Progenitor cell of endocrine pancreas (in vitro differentiated cells): ENCODE results near the gene SYT8. TPM values are rescaled to one million over a fixed set of nuclear protein-coding genes. Genes with fewer than 3 reads are reported as not detected.
A peak's percentile ranks its signal among the peaks of the same experiment; 100 is the strongest.

Experiments
- DNase-seq: peaks from one replicate; pipeline ENCODE4 v3.0.0; 2021; ENCODE audit warnings: low spot score; ENCODE audit not compliant: unreplicated experiment
- H3K27ac Mint-ChIP-seq: 2 replicates; pipeline ENCODE4 v1.8.0; 2021; ENCODE audit warnings: mild to moderate bottlenecking, moderate library complexity, mixed read lengths
- H3K27me3 Mint-ChIP-seq: 2 replicates; pipeline ENCODE4 v1.8.0; 2021; ENCODE audit warnings: mixed read lengths
- H3K36me3 Mint-ChIP-seq: 2 replicates; pipeline ENCODE4 v1.8.0; 2022; ENCODE audit warnings: mixed read lengths; ENCODE audit not compliant: insufficient read depth
- H3K4me1 Mint-ChIP-seq: 2 replicates; pipeline ENCODE4 v1.8.0; 2021; ENCODE audit warnings: low read depth, mixed read lengths
- H3K4me3 Mint-ChIP-seq: 2 replicates; pipeline ENCODE4 v1.8.0; 2021; ENCODE audit warnings: low read depth, mild to moderate bottlenecking, moderate library complexity, mixed read lengths
- H3K9me3 Mint-ChIP-seq: 2 replicates; pipeline ENCODE4 v1.8.0; 2021; ENCODE audit warnings: low read depth, mixed read lengths
- CTCF ChIP-seq: fragments of 200-600 bp; sonication (generic); IDR thresholded peaks from one replicate; pipeline ENCODE4 v1.5.0; 2021; ENCODE audit warnings: antibody characterized with exemption, mild to moderate bottlenecking; ENCODE audit not compliant: unreplicated experiment
- total RNA-seq: library from RNA; stranded (reverse); gene quantifications from 2 replicates; pipeline ENCODE4 v1.2.1, GENCODE V29; 2021

SYT8 gene
- total RNA-seq, 1 donor from 2014 or later, result 1.5 TPM

DNA sequence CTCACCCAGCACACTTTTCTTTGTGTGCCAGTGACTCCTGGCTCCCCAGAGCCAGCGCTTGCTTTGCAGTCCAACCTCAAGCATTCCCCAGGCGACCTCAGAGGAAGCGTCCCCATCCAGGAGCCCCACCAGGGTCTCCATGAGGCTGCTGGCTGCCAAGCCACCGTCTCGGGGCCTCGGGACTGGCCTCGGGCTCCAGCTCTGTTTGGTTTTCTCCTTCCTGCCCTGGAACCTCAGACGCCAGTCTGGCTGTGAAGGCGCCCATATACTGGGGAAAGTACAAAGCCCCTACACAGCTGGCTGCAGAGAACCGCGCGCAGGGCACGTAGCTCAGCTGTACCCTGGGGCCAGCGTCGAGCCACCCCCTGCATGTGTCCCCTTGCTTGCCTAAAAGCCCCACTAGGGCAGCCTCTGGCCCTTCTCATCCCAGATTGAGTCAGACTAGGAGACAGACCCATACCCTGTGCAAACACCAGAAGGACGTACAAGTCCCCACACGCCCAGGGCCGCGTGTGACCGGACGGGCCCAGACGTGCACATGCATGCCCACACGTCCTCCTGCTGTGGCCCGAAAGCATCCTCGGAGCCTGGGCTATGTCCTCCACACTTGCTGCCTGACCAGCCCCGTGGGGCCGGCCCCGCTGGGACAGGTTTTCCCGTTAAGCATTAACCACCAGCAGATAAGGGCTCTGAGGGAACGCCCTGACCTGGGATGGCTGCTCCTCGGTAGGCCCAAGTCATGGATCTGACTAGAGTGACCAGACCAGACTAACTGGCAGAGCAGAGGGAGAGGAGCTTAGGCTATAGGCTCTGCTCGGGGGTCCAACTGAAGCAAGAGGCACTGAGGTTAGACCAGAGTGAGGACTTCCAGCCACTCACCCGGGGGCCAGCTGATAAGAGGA lies 4.2 kb upstream of the SYT8 start:
- Mint-ChIP-seq H3K4me3 (peak overlapping the region; percentile 50), H3K27me3 (peaks cover 4% of the 10 kb centered on the region), H3K27ac (peak overlapping the region; percentile 92), H3K9me3 (no peaks in the 10 kb centered on the region), H3K36me3 (no peaks in the 10 kb centered on the region), H3K4me1 (peaks cover 23% of the 10 kb centered on the region)
- DNase-seq, result peak; percentile 71
- TF ChIP-seq CTCF, result no peak

DNA sequence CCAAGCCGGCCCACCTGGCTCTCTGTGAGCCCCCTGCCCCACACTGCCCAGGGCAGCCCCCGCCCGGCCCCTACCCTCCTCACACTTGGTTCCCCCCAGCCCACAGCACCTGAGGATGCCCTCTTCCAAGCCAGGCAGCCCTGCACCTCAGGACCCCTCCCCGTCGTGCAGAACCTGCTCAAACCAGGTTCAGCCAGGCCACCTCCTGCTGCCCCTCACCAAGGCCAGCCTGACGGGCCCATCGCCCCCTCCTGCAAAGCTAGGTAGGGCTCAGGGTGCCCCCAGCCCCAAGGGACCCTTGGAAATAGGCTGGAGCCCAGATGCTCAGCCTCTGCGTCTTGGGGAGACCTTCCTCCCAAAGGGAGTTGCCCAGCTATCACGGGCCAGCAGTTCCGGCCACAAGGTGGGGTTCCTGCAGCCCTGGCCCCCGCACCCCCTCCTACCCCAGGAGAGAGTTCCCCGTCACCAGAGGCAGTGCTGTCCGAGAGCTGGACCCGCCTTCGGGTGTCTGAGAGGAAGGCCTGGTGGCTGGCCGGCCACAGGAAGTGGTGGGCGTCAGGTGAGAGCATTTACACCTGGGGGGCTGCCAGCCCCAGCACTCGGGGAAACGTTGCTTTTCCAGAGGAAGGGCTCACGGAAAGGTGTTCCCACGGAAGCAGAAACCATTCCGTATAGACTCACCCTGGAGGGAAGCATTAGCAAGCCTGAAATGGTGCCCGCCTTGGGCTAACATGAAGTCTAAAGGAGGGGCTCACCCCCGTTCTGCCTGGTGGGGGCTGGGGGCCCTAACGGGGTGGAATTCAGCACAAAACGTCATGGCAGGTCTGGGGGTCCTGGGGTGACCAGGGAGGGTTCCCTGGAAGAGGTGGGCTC lies 3.2 kb upstream of the SYT8 start:
- DNase-seq, result no peak
- no peaks in the 10 kb centered on the region for H3K36me3 Mint-ChIP-seq
- H3K4me1 Mint-ChIP-seq, result peaks cover 23% of the 10 kb centered on the region
- peaks cover 4% of the 10 kb centered on the region for H3K27me3 Mint-ChIP-seq
- H3K27ac Mint-ChIP-seq, result peak overlapping the region; percentile 87
- no peak overlapping the region for H3K4me3 Mint-ChIP-seq
- H3K9me3 Mint-ChIP-seq, result no peaks in the 10 kb centered on the region
- TF ChIP-seq CTCF, result no peak

DNA sequence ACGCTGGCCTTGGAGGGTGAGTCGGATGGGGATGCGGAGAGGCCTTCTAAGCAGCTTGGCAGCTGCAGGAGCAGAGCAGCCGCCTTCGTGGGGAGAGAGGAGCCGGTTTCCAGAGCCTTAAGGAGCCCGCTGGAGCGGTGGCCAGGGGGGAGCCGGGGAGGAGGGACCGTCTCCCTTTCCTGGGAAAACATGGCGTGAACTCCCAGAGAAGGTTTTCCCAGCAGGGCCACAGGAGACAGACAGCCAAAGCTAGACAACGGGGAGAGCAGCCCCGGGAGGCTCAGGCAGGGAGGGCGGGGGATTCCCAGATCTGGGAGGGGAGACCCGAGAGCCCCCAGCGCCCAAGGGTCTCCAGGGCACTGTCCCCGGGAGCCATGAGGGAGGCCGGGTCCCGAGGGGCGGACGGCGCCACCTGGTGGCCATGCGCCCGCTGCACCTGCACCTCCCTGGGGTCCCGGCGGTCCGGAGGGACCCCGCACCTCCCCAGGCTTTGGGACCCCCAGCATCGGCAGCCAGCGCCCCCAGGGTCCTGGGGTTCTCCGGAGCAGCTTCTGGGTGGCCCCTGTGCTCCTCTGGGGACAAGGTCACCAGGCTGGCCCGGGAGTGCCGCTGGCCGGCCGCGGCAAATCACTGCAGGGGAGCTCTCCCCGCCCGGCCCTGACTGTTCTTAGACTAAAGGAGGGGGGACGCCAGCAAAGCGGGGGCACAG lies 2.4 kb upstream of the SYT8 start:
- peaks cover 23% of the 10 kb centered on the region for H3K4me1 Mint-ChIP-seq
- H3K9me3 Mint-ChIP-seq, result no peaks in the 10 kb centered on the region
- no peak overlapping the region for H3K4me3 Mint-ChIP-seq
- H3K27me3 Mint-ChIP-seq, result peaks cover 4% of the 10 kb centered on the region
- DNase-seq, result peak; percentile 80
- TF ChIP-seq CTCF, result peak; percentile 98
- no peaks in the 10 kb centered on the region for H3K36me3 Mint-ChIP-seq
- peak overlapping the region; percentile 87 for H3K27ac Mint-ChIP-seq

- Mint-ChIP-seq H3K27ac (no peak overlapping the region), H3K27me3 (peaks cover 4% of the 10 kb centered on the region), H3K4me3 (no peak overlapping the region), H3K36me3 (no peaks in the 10 kb centered on the region), H3K4me1 (peaks cover 23% of the 10 kb centered on the region), H3K9me3 (no peaks in the 10 kb centered on the region)
- no peak for DNase-seq
- no peak for TF ChIP-seq CTCF
Measured at GRCh38 chr11:1832920-1833295, 1.9 kb upstream of the SYT8 start.
